ENCODE results near the gene SOCS3.

GRCh38 chr17:78345791-78346494 is 13.9 kb downstream of the SOCS3 start:
- no peak for TF ChIP-seq MYC (IDR thresholded peaks at IDR 0.05; ENCODE audit: low read depth, low read length)
- no peak for TF ChIP-seq CTCF (IDR thresholded peaks at IDR 0.05; ENCODE audit: low read depth, low read length)

All from NB4 (cell line).